Bronchial epithelial cell (primary cell): ENCODE data around the gene CFAP100. TPM values are rescaled to one million over a fixed set of nuclear protein-coding genes. Genes with fewer than 3 reads are reported as not detected.

Source experiments
- DNase-seq: peaks from one replicate; pipeline ENCODE4 v3.0.0-alpha.2; 2010; ENCODE audit warnings: low read depth
- FAIRE-seq: peaks from 2 replicates; lab custom pipeline; 2011; peaks lifted over from hg19 to GRCh38; lab: Jason Lieb, UNC
- H3K27me3 ChIP-seq: 2 replicates; pipeline ENCODE4 v1.5.1; 2011; ENCODE audit warnings: low read length; ENCODE audit not compliant: control insufficient read depth, insufficient read depth
- H3K36me3 ChIP-seq: 2 replicates; pipeline ENCODE4 v1.5.1; 2011; ENCODE audit warnings: low read length; ENCODE audit not compliant: control insufficient read depth, insufficient read depth
- H3K4me3 ChIP-seq: 2 replicates; pipeline ENCODE4 v1.5.1; 2011; ENCODE audit warnings: mild to moderate bottlenecking, low read depth, low read length, control low read depth
- CTCF ChIP-seq: IDR thresholded peaks from 2 replicates; pipeline ENCODE4 v1.5.1; 2011; ENCODE audit warnings: mild to moderate bottlenecking, moderate library complexity, low read length, control low read depth, inconsistent platforms; ENCODE audit not compliant: insufficient read depth, severe bottlenecking
- total RNA-seq: library from RNA; depleted of rRNA; stranded (reverse); fragments of >200 nt; gene quantifications from 2 replicates; pipeline ENCODE4 v1.2.1, GENCODE V29; 2014

The CFAP100 gene
- total RNA-seq, 1 donor from 2014 or later = not detected

GRCh38 chr3:126351771-126352475 is 42.8 kb upstream of the CFAP100 start:
- DNase-seq = no peak
- Histone ChIP-seq H3K27me3 (peaks cover 3% of the 10 kb centered on the region), H3K4me3 (no peak overlapping the region), H3K36me3 (no peaks in the 10 kb centered on the region)
- no peak for FAIRE-seq
- peak; percentile 20 for TF ChIP-seq CTCF

- no peaks in the 10 kb centered on the region for H3K36me3 ChIP-seq
- H3K27me3 ChIP-seq = peaks cover 3% of the 10 kb centered on the region
- no peak for FAIRE-seq
- DNase-seq = no peak
- no peak overlapping the region for H3K4me3 ChIP-seq
- TF ChIP-seq CTCF = no peak
These were observed 41.9 kb upstream of the CFAP100 start for GRCh38 chr3:126352476-126353454.

- H3K4me3 ChIP-seq = no peak overlapping the region
- peaks cover 4% of the 10 kb centered on the region for H3K27me3 ChIP-seq
- TF ChIP-seq CTCF = no peak
- no peaks in the 10 kb centered on the region for H3K36me3 ChIP-seq
- no peak for FAIRE-seq
- no peak for DNase-seq
These were observed 40.9 kb upstream of the CFAP100 start for GRCh38 chr3:126353694-126354321.

GRCh38 chr3:126354776-126355175 is 39.9 kb upstream of the CFAP100 start:
- FAIRE-seq = no peak
- no peaks in the 10 kb centered on the region for H3K36me3 ChIP-seq
- TF ChIP-seq CTCF = no peak
- DNase-seq = no peak
- no peak overlapping the region for H3K4me3 ChIP-seq
- peaks cover 6% of the 10 kb centered on the region for H3K27me3 ChIP-seq

- no peak overlapping the region for H3K4me3 ChIP-seq
- H3K36me3 ChIP-seq = no peaks in the 10 kb centered on the region
- FAIRE-seq = no peak
- TF ChIP-seq CTCF = no peak
- peaks cover 9% of the 10 kb centered on the region for H3K27me3 ChIP-seq
- DNase-seq = no peak
These were observed 39.5 kb upstream of the CFAP100 start for GRCh38 chr3:126355251-126355650.
